ENCODE measurements around the gene PPP2R5A. TPM values are rescaled to one million over a fixed set of nuclear protein-coding genes. Genes with fewer than 3 reads are reported as not detected.

The PPP2R5A gene
- total and polyA plus RNA-seq, 2 of the 8 experiments (the other 6 are each of a cell fraction or from before 2014, with no cell fraction given) = 14.6 to 36.3 TPM

DNA sequence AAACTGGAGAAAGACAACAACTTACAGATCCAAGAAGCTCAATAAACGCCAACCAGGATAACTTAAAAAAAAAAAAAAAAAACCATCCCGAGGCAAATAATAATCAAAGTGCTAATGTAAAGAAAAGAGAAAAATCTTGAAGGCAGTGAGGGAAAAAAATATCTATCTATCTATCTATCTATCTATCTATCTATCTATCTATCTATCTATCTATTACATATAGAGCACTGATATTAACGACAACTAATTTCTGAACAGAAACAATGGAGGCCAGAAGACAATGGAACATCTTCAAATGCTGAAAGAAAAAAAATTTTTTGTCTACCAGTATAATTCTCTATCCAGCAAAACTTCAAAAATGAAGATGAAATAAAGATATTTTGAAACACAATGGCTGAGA is 111.4 kb downstream of the PPP2R5A start (continued):
- TF ChIP-seq, protein P1, sequence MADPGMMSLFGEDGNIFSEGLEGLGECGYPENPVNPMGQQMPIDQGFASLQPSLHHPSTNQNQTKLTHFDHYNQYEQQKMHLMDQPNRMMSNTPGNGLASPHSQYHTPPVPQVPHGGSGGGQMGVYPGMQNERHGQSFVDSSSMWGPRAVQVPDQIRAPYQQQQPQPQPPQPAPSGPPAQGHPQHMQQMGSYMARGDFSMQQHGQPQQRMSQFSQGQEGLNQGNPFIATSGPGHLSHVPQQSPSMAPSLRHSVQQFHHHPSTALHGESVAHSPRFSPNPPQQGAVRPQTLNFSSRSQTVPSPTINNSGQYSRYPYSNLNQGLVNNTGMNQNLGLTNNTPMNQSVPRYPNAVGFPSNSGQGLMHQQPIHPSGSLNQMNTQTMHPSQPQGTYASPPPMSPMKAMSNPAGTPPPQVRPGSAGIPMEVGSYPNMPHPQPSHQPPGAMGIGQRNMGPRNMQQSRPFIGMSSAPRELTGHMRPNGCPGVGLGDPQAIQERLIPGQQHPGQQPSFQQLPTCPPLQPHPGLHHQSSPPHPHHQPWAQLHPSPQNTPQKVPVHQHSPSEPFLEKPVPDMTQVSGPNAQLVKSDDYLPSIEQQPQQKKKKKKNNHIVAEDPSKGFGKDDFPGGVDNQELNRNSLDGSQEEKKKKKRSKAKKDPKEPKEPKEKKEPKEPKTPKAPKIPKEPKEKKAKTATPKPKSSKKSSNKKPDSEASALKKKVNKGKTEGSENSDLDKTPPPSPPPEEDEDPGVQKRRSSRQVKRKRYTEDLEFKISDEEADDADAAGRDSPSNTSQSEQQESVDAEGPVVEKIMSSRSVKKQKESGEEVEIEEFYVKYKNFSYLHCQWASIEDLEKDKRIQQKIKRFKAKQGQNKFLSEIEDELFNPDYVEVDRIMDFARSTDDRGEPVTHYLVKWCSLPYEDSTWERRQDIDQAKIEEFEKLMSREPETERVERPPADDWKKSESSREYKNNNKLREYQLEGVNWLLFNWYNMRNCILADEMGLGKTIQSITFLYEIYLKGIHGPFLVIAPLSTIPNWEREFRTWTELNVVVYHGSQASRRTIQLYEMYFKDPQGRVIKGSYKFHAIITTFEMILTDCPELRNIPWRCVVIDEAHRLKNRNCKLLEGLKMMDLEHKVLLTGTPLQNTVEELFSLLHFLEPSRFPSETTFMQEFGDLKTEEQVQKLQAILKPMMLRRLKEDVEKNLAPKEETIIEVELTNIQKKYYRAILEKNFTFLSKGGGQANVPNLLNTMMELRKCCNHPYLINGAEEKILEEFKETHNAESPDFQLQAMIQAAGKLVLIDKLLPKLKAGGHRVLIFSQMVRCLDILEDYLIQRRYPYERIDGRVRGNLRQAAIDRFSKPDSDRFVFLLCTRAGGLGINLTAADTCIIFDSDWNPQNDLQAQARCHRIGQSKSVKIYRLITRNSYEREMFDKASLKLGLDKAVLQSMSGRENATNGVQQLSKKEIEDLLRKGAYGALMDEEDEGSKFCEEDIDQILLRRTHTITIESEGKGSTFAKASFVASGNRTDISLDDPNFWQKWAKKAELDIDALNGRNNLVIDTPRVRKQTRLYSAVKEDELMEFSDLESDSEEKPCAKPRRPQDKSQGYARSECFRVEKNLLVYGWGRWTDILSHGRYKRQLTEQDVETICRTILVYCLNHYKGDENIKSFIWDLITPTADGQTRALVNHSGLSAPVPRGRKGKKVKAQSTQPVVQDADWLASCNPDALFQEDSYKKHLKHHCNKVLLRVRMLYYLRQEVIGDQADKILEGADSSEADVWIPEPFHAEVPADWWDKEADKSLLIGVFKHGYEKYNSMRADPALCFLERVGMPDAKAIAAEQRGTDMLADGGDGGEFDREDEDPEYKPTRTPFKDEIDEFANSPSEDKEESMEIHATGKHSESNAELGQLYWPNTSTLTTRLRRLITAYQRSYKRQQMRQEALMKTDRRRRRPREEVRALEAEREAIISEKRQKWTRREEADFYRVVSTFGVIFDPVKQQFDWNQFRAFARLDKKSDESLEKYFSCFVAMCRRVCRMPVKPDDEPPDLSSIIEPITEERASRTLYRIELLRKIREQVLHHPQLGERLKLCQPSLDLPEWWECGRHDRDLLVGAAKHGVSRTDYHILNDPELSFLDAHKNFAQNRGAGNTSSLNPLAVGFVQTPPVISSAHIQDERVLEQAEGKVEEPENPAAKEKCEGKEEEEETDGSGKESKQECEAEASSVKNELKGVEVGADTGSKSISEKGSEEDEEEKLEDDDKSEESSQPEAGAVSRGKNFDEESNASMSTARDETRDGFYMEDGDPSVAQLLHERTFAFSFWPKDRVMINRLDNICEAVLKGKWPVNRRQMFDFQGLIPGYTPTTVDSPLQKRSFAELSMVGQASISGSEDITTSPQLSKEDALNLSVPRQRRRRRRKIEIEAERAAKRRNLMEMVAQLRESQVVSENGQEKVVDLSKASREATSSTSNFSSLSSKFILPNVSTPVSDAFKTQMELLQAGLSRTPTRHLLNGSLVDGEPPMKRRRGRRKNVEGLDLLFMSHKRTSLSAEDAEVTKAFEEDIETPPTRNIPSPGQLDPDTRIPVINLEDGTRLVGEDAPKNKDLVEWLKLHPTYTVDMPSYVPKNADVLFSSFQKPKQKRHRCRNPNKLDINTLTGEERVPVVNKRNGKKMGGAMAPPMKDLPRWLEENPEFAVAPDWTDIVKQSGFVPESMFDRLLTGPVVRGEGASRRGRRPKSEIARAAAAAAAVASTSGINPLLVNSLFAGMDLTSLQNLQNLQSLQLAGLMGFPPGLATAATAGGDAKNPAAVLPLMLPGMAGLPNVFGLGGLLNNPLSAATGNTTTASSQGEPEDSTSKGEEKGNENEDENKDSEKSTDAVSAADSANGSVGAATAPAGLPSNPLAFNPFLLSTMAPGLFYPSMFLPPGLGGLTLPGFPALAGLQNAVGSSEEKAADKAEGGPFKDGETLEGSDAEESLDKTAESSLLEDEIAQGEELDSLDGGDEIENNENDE (IDR thresholded peaks at IDR 0.05; ENCODE audit: insufficient replicate concordance, low read length) = no peak
- no peak for TF ChIP-seq RXRA (IDR thresholded peaks at IDR 0.05; ENCODE audit: insufficient read depth, low read depth, low read length)
- TF ChIP-seq SIRT6 (IDR thresholded peaks at IDR 0.05; ENCODE audit: low read length) = no peak
